ENCODE data around the gene KANK4. TPM values are rescaled to one million over a fixed set of nuclear protein-coding genes. Genes with fewer than 3 reads are reported as not detected.

Gene KANK4
- total and polyA plus RNA-seq, 2 of the 8 experiments (the other 6 are each of a cell fraction or from before 2014, with no cell fraction given), result 0.22 to 0.26 TPM

DNA sequence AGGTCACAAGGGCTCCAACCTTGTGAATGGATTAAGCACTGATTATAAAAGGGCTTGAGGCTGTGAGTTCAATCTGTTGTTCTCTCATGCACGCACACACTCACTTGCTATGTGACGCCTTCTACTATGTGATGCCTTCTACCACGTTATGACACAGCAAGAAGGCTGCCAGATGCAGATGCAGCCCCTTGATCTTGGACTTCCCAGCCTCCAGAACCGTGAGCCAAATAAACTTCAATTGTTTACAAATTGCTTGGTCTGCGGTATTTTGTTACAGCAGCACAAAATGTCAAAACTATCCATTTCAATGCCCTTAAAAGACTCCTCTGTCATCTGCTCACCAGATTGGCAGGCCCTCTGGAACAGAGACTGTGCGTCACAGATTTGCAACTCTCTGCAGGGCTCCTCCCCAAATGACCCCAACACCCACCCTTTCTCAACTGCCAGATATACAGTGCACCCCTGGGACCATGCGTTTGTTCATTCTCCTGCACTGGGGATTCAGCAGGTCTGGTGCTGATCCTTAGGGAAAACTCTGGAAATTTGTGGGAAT lies 47.8 kb upstream of the KANK4 start (continued):
- no peak for TF ChIP-seq CHD7 (IDR thresholded peaks at IDR 0.05; ENCODE audit: insufficient replicate concordance, low read length)
- TF ChIP-seq, protein P1, sequence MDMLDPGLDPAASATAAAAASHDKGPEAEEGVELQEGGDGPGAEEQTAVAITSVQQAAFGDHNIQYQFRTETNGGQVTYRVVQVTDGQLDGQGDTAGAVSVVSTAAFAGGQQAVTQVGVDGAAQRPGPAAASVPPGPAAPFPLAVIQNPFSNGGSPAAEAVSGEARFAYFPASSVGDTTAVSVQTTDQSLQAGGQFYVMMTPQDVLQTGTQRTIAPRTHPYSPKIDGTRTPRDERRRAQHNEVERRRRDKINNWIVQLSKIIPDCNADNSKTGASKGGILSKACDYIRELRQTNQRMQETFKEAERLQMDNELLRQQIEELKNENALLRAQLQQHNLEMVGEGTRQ (IDR thresholded peaks at IDR 0.05; ENCODE audit: low read length), result no peak
- TF ChIP-seq, protein P2, sequence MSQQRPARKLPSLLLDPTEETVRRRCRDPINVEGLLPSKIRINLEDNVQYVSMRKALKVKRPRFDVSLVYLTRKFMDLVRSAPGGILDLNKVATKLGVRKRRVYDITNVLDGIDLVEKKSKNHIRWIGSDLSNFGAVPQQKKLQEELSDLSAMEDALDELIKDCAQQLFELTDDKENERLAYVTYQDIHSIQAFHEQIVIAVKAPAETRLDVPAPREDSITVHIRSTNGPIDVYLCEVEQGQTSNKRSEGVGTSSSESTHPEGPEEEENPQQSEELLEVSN (IDR thresholded peaks at IDR 0.05), result no peak
- no peak for TF ChIP-seq ZNF274 (IDR thresholded peaks at IDR 0.05; ENCODE audit: borderline replicate concordance, extremely low read depth, low read length)
- no peak for TF ChIP-seq YY1 (IDR thresholded peaks at IDR 0.05; ENCODE audit: low read depth, low read length)
- no peak for TF ChIP-seq CHD2 (IDR thresholded peaks at IDR 0.05; ENCODE audit: low read length)
- TF ChIP-seq TEAD4 (IDR thresholded peaks at IDR 0.05; ENCODE audit: low read depth, low read length), result no peak
- no peak for TF ChIP-seq ATF2 (IDR thresholded peaks at IDR 0.05; ENCODE audit: low read length)

Data from H1 (cell line).